Skin of body (tissue), 2 donors: ENCODE data around the gene CHTF18. TPM values are rescaled to one million over a fixed set of nuclear protein-coding genes. Genes with fewer than 3 reads are reported as not detected.

Source experiments
- DNase-seq: peaks from one replicate; lab custom pipeline; 2025; lab: John Stamatoyannopoulos, UW
- total RNA-seq: library from RNA; depleted of rRNA; stranded (reverse); fragments of >200 nt; gene quantifications from one replicate; pipeline ENCODE4 v1.2.3, GENCODE V29; 2014

Gene CHTF18
- total RNA-seq, 1 donor from 2014 or later: 10.1 TPM

DNA sequence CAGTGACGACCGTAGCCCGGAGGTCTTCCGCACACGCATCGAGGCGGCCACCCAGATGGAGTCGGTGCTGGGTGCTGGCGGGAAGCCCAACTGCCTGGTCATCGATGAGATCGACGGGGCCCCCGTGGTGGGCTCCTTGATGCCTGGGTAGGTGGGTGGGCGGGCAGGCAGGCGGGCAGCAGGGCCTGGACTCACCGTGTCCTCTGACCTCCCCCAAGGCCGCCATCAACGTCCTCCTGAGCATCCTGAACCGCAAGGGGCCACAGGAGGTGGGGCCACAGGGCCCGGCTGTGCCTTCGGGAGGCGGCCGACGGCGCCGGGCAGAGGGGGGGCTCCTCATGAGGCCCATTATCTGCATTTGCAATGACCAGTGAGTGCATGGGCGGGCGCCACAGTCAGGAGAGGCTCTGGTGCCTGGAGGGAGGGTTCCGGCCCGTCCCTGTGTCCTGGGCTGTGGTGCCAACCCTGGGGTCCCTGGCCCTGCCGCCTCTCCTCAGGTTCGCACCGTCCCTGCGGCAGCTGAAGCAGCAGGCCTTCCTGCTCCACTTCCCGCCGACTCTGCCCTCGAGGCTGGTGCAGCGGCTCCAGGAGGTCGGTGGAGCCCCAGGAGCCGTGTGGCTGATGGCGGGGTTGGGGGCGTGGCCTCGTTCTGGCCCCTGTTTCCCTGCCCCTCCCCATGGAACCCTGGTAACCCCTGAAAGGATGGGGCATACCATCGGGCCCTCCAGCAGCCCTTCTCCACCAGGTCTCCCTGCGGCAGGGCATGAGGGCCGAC lies 4.0 kb downstream of the CHTF18 start:
- DNase-seq: no peak

DNA sequence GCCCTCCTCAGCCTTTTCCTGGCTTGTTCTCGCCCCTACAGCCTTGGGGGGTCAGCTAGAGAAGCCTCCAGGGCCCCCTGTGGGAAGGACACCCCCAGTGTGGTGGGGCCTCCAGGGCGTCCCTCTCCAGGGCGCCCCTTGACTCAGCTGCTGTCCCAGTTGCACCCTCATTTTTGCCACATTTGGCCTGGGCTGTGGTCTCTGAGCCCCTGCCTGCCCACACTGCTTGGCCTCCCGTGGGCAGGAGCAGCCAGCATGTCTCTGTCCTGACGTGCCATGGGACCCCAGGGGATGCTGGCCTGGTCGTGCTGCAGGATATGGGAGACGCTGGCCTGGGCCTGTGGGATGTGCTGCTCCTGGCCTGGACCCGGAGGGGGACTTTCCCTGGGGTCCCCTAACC lies 5.0 kb downstream of the CHTF18 start:
- no peak for DNase-seq

DNA sequence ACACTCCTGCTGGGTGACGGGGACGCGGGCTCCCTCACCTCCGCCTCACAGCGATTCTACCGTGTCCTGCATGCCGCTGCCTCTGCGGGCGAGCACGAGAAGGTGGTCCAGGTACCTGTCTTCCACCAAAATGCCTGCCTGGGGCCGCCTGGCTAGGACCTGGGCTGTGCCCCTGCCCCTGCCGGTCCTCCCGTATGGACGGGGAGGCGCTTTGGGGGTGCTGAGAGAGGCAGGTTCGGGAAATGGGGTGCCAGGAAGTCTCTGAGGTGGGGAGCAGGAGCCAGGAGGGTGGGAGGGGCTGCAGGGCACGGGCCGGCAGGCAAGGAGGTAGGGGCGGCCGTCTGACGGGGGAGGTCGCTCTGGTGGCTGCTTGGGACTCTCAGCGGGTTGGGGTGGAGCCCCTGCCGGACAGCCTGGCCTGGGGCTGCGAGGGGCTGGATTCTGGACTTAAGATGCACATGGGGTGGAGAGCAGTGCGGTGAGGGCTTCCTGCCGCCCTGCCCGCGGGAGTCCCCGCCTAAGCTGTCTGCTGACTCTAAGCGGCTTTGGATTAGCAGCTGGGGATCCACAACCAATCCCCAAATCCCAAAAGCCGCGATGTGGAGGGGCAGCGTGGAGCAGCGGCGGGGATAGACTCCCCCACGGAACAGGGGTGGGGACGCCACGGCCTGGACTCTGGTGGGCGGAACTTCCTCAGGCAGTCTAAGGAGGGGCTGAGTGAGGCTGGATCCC lies 5.8 kb downstream of the CHTF18 start:
- DNase-seq: no peak

DNA sequence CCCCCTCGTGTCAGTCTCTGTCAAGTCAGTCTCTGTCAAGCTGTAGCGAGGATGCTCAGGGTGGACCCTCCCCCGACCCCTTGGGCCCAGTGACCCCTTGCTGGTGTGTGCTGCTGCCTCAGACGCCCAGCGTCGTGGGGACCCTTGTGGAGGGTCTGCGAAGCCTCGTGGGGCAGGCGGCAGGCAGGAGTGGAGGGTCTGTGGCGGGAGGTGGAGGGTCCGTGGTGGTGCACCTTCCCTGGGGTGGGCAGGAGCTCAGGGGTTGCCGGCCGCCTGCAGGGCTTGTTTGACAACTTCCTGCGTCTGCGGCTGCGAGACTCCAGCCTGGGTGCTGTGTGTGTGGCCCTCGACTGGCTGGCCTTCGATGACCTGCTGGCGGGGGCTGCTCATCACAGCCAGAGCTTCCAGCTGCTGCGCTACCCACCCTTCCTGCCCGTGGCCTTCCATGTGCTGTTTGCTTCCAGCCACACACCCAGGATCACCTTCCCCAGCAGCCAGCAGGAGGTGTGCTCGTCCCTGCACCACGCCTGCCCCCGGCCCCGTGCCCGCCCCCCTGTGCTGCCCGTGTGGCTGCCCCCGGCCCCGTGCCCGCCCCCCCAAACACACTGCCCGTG lies 6.5 kb downstream of the CHTF18 start:
- DNase-seq: no peak

DNA sequence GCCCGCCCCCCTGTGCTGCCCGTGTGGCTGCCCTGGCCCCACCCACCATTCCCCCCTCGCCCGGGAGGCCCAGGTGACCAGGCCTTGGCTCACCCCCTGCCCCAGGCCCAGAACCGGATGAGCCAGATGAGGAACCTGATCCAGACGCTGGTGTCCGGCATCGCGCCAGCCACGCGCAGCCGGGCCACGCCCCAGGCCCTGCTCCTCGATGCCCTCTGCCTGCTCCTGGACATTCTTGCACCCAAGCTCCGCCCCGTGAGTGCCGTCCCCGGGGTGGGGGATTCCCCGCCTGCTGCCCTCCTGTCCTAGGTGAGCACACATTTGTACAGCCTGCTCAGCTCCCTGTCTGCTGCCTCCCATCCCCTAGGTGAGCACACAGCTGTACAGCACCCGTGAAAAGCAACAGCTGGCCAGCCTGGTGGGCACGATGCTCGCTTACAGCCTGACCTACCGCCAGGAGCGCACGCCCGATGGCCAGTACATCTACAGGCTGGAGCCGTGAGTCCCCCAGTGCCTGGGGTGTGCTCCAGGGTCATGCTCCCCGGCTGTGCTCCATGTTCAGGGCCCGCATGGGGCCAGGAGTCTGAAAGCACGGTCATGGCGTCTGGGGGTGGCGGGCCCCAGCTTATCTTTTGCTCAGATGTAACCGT lies 7.3 kb downstream of the CHTF18 start:
- DNase-seq: no peak

DNA sequence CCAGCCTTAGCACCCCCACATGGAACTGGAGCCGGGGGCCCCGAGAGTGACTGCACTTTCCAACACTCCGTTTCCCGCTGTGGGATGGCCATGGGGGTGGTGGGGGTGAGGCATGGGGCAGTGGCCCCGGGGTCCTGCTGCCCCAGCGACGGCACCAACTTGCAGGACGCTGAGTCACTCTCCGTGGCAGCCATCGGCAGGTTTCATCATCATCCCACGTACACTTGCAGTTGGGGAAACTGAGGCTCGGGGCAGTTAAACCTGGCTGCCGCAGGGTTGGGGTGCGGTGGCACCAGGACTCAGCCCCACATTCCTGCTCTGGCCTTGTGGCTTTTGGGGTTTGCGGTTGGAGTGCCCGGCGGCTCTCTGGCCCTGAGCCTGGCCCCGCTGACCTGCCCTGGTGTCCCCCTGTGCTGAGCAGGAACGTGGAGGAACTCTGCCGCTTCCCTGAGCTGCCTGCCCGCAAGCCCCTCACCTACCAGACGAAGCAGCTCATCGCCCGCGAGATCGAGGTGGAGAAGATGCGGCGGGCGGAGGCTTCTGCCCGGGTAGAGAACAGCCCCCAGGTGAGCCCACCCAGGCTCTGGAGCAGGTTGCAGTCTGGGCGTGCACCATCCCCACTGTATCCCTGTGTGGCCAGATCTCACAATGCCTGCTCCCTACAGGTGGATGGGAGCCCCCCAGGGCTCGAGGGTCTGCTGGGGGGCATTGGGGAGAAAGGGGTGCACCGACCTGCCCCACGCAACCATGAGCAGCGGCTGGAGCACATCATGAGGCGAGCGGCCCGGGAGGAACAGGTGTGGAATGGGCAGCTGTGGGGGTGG lies 8.1 kb downstream of the CHTF18 start:
- no peak for DNase-seq

DNA sequence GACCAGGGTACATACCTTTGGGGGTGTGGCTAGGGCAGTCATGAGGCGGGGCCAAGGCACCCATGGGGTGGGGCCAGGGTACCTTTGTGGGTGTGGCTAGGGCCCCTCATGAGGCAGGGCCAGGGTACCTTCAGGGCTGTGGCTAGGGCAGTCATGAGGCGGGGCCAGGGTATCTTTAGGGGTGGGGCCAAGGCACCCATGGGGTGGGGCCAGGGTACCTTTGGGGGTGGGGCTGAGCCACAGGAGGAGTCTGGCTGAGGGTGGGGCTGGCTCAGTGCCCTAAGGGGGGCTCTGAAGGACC lies 8.7 kb downstream of the CHTF18 start:
- DNase-seq: no peak

DNA sequence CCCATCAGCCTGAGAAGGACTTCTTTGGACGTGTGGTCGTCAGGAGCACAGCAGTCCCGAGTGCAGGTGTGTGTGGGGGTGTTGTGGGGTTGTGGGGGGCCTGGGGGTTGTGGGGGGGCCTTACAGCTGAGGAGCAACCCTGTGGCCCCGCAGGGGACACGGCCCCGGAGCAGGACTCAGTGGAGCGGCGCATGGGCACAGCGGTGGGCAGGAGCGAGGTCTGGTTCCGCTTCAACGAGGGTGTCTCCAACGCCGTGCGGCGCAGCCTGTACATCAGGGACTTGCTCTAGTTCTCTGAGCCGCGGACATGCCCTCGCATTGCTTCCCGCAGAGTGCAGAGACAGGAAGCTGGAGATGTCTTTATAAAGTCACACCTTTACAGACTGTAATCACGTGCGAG lies 9.3 kb downstream of the CHTF18 start:
- DNase-seq: no peak

DNA sequence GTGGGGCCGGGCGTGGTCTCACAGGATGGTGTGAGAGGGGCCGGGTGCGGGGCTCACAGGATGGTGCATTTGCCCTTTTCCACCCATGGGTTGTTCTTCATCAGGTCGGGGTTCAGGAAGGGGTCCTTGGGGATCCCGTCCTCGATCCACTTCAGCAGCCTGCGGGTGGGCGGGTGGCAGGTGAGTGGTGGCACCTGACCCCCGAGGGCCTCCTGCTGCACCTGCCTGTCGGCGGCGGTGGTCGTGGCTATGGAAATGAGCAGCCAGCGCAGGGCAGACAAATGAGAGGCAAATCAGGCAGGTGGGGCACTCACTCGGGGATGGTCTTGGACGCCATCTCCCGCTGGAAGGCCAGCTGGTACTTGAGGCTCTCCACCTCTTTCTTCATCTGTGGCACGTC lies 10.2 kb downstream of the CHTF18 start:
- DNase-seq: no peak

DNA sequence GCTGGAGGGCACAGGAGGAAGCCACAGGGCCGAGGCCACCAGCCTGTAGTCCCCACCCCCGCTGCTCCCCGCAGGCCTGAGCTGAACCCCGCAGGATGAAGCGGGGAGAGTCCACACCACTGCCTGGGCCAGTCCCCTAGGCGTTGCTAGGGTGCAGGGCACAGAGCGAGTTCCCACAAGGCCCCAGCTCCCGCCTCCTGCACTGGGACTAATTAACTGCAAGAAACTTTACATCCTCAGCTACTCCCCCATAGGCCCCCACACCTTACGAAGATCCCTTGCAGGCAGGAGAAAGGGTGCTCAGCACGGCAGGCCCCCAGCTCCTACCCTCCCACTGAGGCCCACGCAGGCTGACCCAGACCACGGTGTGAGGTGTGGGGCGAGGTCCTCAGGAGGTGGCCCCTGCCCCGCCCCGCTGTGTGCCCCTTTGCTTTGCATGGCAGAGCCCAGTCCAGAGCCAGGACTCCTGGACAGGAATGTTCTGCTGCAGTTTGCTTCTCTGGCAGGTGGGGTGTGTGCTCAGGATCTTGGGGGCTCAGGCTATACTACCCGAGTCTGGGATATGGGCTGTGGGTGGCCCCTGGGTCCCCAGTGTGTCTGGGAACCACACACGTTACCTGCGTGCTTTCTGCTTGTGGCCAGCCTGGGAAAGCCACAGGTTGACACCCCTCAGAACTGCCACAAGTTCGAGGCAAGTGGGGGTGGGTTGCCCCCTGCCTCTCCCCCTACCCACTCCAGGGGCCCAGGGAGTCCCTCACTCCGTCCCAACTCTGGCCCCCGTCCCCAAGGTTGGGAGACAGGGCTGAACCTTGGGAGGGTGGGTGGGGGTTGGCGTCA lies 10.9 kb downstream of the CHTF18 start:
- no peak for DNase-seq

DNA sequence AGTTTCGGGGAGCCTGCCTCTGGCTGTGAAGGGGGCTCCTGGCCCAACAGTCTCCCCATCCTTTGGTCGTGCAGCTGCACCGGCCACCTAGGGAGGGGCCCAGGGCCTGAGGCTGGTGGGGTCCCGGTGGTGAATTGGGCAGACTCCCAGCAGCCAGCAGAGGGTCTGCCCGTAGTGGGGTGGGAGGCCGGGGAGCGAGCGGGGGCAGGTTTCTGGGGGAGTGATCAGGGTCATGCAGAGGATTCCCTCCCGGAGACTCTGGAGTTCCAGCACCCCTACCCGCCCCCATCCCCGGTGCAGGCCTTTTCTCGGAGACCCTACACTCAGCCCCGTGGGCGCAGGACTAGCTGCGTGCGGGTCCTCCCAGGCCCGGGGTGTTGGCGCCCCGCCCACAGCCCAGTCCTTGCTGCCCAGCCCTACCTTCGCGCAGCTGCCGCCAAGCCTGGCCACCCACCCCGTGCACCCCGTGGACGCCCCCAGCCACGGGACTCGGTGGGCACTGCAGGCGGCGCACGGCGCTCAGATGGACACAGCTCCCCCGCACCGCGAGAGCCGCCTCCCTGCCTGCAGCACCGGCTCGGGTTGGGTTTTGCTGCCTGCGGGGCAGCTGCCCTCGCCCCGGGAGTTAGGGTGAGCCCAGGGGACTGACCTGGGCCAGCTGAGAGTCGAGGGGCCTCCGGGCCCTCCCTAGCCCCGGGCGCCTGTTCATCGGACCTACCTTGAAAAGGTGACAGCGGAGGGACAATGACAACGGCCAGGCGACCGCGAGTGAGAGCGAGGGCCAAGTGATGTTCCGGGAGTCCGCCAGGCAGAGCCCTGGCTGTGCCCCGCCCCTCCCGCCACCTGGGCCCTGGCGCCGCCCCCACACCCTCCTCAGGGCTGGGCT lies 11.8 kb downstream of the CHTF18 start, which contains the start of gene GNG13:
Gene GNG13 (minus strand): TSS at position 787 of the 886 bp plus-strand sequence. CDS start 1,657 bp downstream, outside the sequence.
- no peak for DNase-seq

DNA sequence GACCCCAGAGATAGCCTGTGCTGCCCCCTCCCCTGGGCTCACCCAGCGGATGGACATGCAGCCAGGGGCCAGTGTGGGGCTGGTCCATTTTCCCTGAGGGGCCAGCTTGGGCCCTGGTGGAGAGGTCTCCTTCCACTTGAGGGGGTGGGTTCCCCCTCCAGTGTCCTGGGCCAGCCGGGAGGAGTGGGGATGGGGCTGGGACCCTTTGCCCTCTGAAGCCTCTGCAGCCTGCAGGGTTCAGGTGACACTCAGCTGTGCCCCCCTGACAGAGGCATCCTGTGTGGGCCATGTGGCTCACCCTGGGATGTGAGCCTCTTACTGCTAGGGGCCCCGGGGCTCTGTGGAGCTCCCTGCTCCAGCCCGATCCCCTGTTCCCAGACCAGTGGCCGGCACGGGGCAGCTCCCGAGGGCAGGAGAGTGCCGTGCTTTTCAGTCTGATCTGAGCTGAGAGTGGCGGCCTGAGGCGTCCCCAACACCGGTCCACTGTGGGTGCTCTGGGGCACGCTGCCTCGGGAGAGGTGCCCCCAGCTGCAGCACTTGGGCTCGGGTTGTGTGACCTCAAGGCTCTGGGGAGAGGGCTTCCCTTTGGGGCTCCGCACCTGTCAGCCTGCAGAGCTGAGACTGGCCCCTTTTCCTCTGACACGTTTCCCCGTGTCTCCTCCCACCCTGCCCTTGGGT lies 12.6 kb downstream of the CHTF18 start:
- DNase-seq: no peak

DNA sequence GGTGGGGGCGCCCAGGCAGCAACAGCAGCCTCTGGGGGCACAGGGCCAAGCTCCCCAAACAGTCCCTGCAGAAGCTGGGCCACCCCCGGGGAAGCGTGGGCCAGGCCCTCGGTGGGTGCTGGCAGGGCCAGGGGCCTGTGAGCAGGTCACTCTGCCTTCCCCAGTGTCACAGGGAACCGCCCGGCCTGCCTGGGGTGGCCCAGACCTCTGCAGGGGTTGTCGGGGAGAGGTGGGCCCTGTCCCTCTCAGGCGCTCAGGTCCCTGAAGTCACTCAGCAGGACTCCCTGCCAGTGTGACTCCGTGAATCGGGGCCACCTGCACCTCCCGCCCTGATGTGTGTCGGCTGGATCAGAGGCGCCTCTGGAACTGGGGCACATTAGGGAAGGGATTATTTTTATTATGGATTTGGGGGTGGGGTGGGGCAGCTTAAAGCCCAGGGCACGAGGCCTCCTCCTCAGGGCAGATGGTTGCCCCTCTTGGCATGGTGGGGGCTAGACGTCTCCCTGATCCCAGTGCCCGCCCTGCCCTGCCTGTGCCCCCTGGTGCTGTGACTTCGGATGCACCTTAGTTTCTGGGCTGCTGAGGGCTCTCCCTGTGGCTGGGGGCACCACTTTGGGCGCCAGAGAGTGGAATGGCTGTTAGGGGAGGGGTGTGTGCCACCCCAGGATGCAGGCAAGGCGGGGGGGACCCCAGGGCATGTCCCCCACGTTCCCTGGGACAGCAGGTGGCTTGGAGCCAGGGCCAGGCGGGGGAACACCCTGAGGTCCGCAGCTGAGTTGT lies 13.4 kb downstream of the CHTF18 start:
- DNase-seq: no peak

DNA sequence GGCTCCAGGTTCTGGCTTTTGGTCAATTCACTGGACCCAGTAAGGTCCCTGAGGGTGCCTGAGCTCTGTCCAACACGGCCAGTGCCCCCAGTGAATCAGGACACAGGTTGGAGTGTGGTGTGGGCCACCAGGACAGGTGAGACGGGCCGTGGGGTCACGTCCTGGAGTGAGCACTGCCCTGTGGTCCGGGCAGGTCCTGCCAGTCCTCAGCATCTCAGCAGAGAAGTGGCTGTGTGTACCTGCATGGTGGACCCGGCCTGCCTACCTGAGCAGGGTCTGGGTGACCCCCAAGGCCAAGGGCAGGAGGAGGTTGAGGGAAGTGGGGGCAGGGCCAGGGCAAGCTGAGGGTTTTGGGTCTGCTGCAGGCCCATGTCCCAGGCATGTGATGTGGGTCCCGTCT lies 14.0 kb downstream of the CHTF18 start:
- DNase-seq: no peak

DNA sequence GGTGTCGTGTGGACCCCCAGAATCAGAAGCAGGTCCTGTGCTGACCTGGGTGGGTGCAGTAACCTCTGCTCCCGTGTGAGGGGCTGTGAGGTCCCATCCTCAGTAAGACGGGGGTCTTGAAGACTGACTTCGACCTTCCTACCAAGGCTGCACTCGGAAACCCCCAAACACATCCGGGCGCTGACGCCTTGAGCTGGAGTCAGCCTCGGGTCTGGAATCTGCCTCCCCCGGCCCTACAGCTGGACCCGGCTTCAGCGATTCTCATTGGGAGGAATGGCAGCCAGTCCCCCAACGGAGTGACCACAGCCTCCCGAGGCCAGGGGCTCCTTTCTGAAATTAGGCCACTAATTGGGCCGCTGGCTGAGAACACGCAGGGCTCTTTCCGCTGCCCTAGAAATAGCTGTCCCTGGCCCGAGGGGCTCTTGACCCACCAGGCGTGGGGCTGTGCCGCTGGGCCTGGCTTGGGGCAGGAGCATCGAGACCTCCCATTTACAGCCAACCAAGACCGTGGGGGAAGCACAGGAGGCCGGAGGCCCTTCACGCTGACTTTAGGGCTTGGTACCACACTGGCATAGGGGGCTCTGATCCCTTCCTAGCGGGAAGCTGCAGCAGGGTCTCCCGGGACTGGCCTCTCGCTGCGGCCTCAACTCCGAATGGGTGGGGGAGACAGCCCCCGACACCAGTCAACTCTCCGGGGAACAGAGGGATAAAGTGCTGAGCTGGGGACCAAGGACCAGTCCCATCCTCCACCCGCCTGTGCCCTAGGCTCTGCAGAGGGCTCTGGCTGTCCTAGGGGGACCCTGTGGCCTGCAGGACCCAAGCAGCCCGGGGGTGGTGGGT lies 14.7 kb downstream of the CHTF18 start:
- DNase-seq: no peak

DNA sequence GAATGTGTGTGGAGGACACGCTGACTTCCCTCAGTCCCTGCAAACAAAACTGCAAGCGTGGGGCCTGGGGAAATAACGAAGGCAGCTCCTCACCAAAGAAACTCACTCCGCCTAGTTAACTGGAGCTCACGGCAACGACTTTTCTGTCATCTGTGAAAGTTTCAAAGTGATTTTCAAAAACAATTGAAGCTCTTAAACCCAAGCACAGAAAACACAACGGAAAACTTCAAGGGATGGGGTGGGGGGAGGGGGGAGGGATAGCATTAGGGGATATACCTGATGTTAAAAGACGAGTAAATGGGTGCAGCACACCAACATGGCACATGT lies 15.3 kb downstream of the CHTF18 start:
- DNase-seq: no peak
